Mesenchymal stem cell (in vitro differentiated cells and primary cell): ENCODE measurements around the gene HTRA2.

Experiments
- DNase-seq: peaks from one replicate; pipeline ENCODE4 v3.0.0-alpha.2; 2013
- H2AFZ ChIP-seq: one replicate; pipeline ENCODE4 v1.6.1; 2013; ENCODE audit warnings: low read depth, mild to moderate bottlenecking, control low read depth, inconsistent platforms, low read length, moderate library complexity
- H2AK5ac ChIP-seq: 2 replicates; pipeline ENCODE4 v1.6.1; 2013; ENCODE audit warnings: low read length, moderate library complexity, mild to moderate bottlenecking, inconsistent platforms; ENCODE audit not compliant: severe bottlenecking
- H2BK120ac ChIP-seq: one replicate; pipeline ENCODE4 v1.6.1; 2013; ENCODE audit warnings: low read depth, mild to moderate bottlenecking, inconsistent platforms, low read length, moderate library complexity
- H2BK12ac ChIP-seq, 2 experiments: one replicate each; pipeline ENCODE4 v1.6.1; 2013; ENCODE audit warnings: inconsistent platforms in 2 of 2, low read length in 2 of 2, mild to moderate bottlenecking in 2 of 2, moderate library complexity in 2 of 2, control low read depth in 1 of 2
- H2BK15ac ChIP-seq: one replicate; pipeline ENCODE4 v1.6.1; 2013; ENCODE audit warnings: mild to moderate bottlenecking, low read depth, inconsistent platforms; ENCODE audit not compliant: poor library complexity, severe bottlenecking
- H2BK5ac ChIP-seq: 2 replicates; pipeline ENCODE4 v1.6.1; 2013; ENCODE audit warnings: low read depth, mild to moderate bottlenecking, low read length, control low read depth, inconsistent platforms; ENCODE audit not compliant: poor library complexity, severe bottlenecking
- H3K14ac ChIP-seq, 2 experiments: one replicate each; pipeline ENCODE4 v1.6.1; 2013; ENCODE audit warnings: inconsistent platforms in 2 of 2, low read length in 2 of 2, control low read depth in 1 of 2, mild to moderate bottlenecking in 1 of 2, moderate library complexity in 1 of 2
- H3K18ac ChIP-seq, 2 experiments: one replicate each; pipeline ENCODE4 v1.6.1; 2013; ENCODE audit warnings: inconsistent platforms in 2 of 2, low read length in 2 of 2, control low read depth in 1 of 2, low read depth in 1 of 2, mild to moderate bottlenecking in 1 of 2
- H3K23ac ChIP-seq, 2 experiments: one replicate each; pipeline ENCODE4 v1.6.1; 2013; ENCODE audit warnings: inconsistent platforms in 2 of 2, low read length in 2 of 2, mild to moderate bottlenecking in 2 of 2, moderate library complexity in 2 of 2, control low read depth in 1 of 2
- H3K27ac ChIP-seq: 2 replicates; pipeline ENCODE4 v1.5.1; 2013; ENCODE audit warnings: mild to moderate bottlenecking, moderate library complexity, low read length, control low read depth, inconsistent platforms; ENCODE audit not compliant: poor library complexity, severe bottlenecking
- H3K27me3 ChIP-seq, 2 experiments: 2 replicates each; pipeline versions ENCODE4 v1.6.1 to v1.7.0; 2013; ENCODE audit warnings: low read length in 2 of 2, mild to moderate bottlenecking in 2 of 2, moderate library complexity in 2 of 2, control low read depth in 1 of 2, inconsistent platforms in 1 of 2; ENCODE audit not compliant: control insufficient read depth in 1 of 2, insufficient read depth in 1 of 2
- H3K36me3 ChIP-seq, 2 experiments: 2 replicates each; pipeline versions ENCODE4 v1.6.1 to v1.7.0; 2013; ENCODE audit warnings: low read length in 2 of 2, control low read depth in 1 of 2, inconsistent platforms in 1 of 2, low read depth in 1 of 2, mild to moderate bottlenecking in 1 of 2; ENCODE audit not compliant: insufficient read depth in 2 of 2, control insufficient read depth in 1 of 2
- H3K4ac ChIP-seq, 2 experiments: one replicate each; pipeline ENCODE4 v1.6.1; 2013; ENCODE audit warnings: inconsistent platforms in 2 of 2, low read length in 2 of 2, mild to moderate bottlenecking in 2 of 2, moderate library complexity in 2 of 2, control low read depth in 1 of 2, low read depth in 1 of 2
- H3K4me1 ChIP-seq: 2 replicates; pipeline ENCODE4 v1.6.1; 2013; ENCODE audit warnings: low read depth, low read length, control low read depth; ENCODE audit not compliant: control insufficient read depth, insufficient read depth
- H3K4me2 ChIP-seq: 2 replicates; pipeline ENCODE4 v1.6.1; 2013; ENCODE audit warnings: low read length, mild to moderate bottlenecking, inconsistent platforms; ENCODE audit not compliant: poor library complexity, severe bottlenecking
- H3K4me3 ChIP-seq, 2 experiments: 2 replicates each; pipeline versions ENCODE4 v1.5.1 to v1.7.0; 2013; ENCODE audit warnings: low read length in 2 of 2, mild to moderate bottlenecking in 2 of 2, control low read depth in 1 of 2, low read depth in 1 of 2; ENCODE audit not compliant: insufficient read depth in 1 of 2
- H3K79me1 ChIP-seq: replicated peaks from 2 replicates; pipeline ENCODE4 v1.6.1; 2013; ENCODE audit warnings: mild to moderate bottlenecking, control low read depth, low read length, inconsistent platforms; ENCODE audit not compliant: poor library complexity, severe bottlenecking
- H3K9ac ChIP-seq: 2 replicates; pipeline ENCODE4 v1.7.0; 2013; ENCODE audit warnings: mild to moderate bottlenecking, low read length, moderate library complexity
- H3K9me3 ChIP-seq: 2 replicates; pipeline ENCODE4 v1.7.0; 2013; ENCODE audit warnings: mild to moderate bottlenecking, low read length; ENCODE audit not compliant: control insufficient read depth
- H4K8ac ChIP-seq: one replicate; pipeline ENCODE4 v1.6.1; 2013; ENCODE audit warnings: inconsistent platforms, mild to moderate bottlenecking, low read length, moderate library complexity
- H4K91ac ChIP-seq: one replicate; pipeline ENCODE4 v1.6.1; 2013; ENCODE audit warnings: mild to moderate bottlenecking, low read length, inconsistent platforms
- WGBS: methylation state at CpG from one replicate; pipeline ENCODE4 v1.1.7; 2013; ENCODE audit warnings: mixed read lengths; 5-methylcytosine and 5-hydroxymethylcytosine counted together

The HTRA2 gene

DNA sequence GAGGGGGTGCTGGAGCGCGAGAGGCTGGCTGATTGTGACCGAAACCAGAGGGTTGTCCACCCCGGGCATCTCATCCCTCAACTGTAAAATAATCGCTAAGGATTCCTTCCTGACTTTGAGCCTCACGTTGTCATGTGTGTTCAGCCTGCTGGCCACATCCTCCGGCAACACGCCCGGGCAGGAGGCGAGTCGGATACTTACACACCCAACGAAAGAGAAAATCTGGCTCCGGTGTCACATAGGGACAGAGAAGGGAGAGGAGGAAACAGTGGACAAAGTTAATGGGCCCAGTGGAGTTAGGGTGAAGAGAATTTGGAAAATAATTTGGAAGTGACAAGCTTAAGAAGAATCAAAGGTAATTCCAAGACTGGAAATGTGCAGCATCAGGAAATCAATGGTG, 13.1 kb upstream of the HTRA2 start:
- no peak overlapping the region for H3K23ac ChIP-seq
- H2BK15ac ChIP-seq: no peak overlapping the region
- DNase-seq: no peak
- H3K4me1 ChIP-seq: peaks cover 18% of the 10 kb centered on the region
- H2BK5ac ChIP-seq: no peak overlapping the region
- no peak overlapping the region for H4K91ac ChIP-seq
- no peaks in the 10 kb centered on the region for H3K79me1 ChIP-seq
- no peak overlapping the region for H2AFZ ChIP-seq
- H3K4me3 ChIP-seq: no peak overlapping the region
- no peak overlapping the region for H3K14ac ChIP-seq
- no peak overlapping the region for H2BK120ac ChIP-seq
- no peak overlapping the region for H3K18ac ChIP-seq
- H2AK5ac ChIP-seq: no peak overlapping the region
- 80% methylated on average over 12 of the region's 13 CpGs for WGBS
- peaks cover 0 to 3% of the 10 kb centered on the region in 2 experiments for H3K36me3 ChIP-seq
- no peaks in the 10 kb centered on the region for H3K9me3 ChIP-seq
- H3K9ac ChIP-seq: no peak overlapping the region
- H3K4me2 ChIP-seq: no peak overlapping the region
- H4K8ac ChIP-seq: no peak overlapping the region
- peaks cover 92 to 97% of the 10 kb centered on the region in 2 experiments for H3K27me3 ChIP-seq
- H2BK12ac ChIP-seq: no peak overlapping the region
- H3K27ac ChIP-seq: no peak overlapping the region
- no peak overlapping the region for H3K4ac ChIP-seq

DNA sequence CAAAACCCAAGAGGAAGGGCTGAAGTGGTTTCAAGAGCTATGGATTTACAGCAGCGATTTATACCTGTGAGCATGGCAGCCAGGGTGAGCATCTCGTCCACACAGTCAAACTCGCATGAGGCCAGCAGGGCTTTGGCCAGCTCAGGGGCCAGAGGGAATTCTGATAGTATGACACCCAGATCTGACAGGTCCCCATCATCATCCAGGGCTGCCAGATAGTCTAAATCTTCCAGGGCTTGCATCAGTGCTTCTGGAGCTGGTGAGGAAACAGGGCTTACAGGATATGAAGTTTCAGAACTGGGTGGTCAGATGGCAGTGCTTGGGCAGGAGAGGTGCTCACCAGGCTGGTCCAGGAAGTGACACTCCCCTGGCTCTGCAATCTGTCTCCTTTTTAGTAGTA, 7.2 kb upstream of the HTRA2 start:
- peaks cover 11% of the 10 kb centered on the region for H3K79me1 ChIP-seq
- H3K27me3 ChIP-seq: peaks cover 47 to 57% of the 10 kb centered on the region in 2 experiments
- WGBS: 91% methylated on average over 3 of the region's 3 CpGs
- H3K14ac ChIP-seq: no peak overlapping the region
- H3K18ac ChIP-seq: no peak overlapping the region
- no peak overlapping the region for H3K27ac ChIP-seq
- H3K23ac ChIP-seq: peak overlapping the region in 1 of 2 experiments; percentile 67
- H3K4me1 ChIP-seq: no peaks in the 10 kb centered on the region
- H2BK15ac ChIP-seq: no peak overlapping the region
- H2AFZ ChIP-seq: no peak overlapping the region
- no peak overlapping the region for H3K4ac ChIP-seq
- H2BK120ac ChIP-seq: no peak overlapping the region
- no peak overlapping the region for H2BK5ac ChIP-seq
- H3K4me3 ChIP-seq: no peak overlapping the region
- no peak overlapping the region for H3K9ac ChIP-seq
- peaks cover 23 to 26% of the 10 kb centered on the region in 2 experiments for H3K36me3 ChIP-seq
- no peaks in the 10 kb centered on the region for H3K9me3 ChIP-seq
- no peak for DNase-seq
- H4K8ac ChIP-seq: no peak overlapping the region
- H3K4me2 ChIP-seq: no peak overlapping the region
- no peak overlapping the region for H2AK5ac ChIP-seq
- H4K91ac ChIP-seq: no peak overlapping the region
- H2BK12ac ChIP-seq: no peak overlapping the region

DNA sequence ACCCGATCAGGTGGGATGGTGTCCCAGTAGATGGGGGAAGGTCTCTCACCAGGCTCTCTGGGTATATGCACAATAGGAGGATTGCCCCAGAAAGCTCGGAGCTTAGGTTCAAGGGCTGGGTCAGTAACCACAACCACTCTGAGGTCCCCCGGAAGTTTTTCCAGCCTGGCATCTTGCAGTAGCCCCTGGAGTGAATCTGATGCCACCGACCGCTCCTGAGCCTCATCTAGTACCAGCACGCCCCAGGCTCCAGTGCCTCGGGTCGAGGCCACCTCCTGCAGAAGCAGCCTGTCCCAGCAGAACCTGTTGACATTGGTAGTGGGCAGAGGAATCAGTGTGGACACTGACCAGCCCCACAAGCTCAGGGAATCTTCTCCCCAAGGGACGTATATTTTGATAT, 5.7 kb upstream of the HTRA2 start:
- H3K9ac ChIP-seq: no peak overlapping the region
- H2BK120ac ChIP-seq: no peak overlapping the region

GRCh38 chr2:74524955-74525716, 4.6 kb upstream of the HTRA2 start:
- WGBS: 95% methylated on average over 9 of the region's 10 CpGs
- H3K4me3 ChIP-seq: no peak overlapping the region
- no peak overlapping the region for H3K23ac ChIP-seq
- H2AFZ ChIP-seq: no peak overlapping the region
- peaks cover 11% of the 10 kb centered on the region for H3K4me1 ChIP-seq
- H3K9me3 ChIP-seq: no peaks in the 10 kb centered on the region
- no peak overlapping the region for H2BK5ac ChIP-seq
- H3K79me1 ChIP-seq: peaks cover 18% of the 10 kb centered on the region
- H4K91ac ChIP-seq: no peak overlapping the region
- H3K9ac ChIP-seq: no peak overlapping the region
- no peak overlapping the region for H3K14ac ChIP-seq
- H3K27me3 ChIP-seq: peaks cover 20 to 31% of the 10 kb centered on the region in 2 experiments
- H3K4ac ChIP-seq: no peak overlapping the region
- no peak overlapping the region for H2AK5ac ChIP-seq
- H4K8ac ChIP-seq: no peak overlapping the region
- H3K27ac ChIP-seq: no peak overlapping the region
- DNase-seq: no peak
- no peak overlapping the region for H2BK12ac ChIP-seq
- H2BK15ac ChIP-seq: no peak overlapping the region
- no peak overlapping the region for H3K4me2 ChIP-seq
- peaks cover 30 to 35% of the 10 kb centered on the region in 2 experiments for H3K36me3 ChIP-seq
- no peak overlapping the region for H3K18ac ChIP-seq
- H2BK120ac ChIP-seq: no peak overlapping the region

More for the DNA sequence above, 5.7 kb upstream of the HTRA2 start:
- Histone ChIP-seq H3K4me1 (peaks cover 11% of the 10 kb centered on the region), H3K27me3 (peaks cover 32 to 42% of the 10 kb centered on the region in 2 experiments), H3K9me3 (no peaks in the 10 kb centered on the region), H3K23ac (no peak overlapping the region), H2BK15ac (no peak overlapping the region), H3K18ac (no peak overlapping the region), H3K4me2 (no peak overlapping the region), H3K4ac (no peak overlapping the region), H4K91ac (no peak overlapping the region), H4K8ac (no peak overlapping the region), H3K4me3 (no peak overlapping the region), H2AK5ac (no peak overlapping the region), H2AFZ (no peak overlapping the region), H3K14ac (no peak overlapping the region), H3K36me3 (peaks cover 30 to 35% of the 10 kb centered on the region in 2 experiments), H3K27ac (no peak overlapping the region), H3K79me1 (peaks cover 15% of the 10 kb centered on the region), H2BK12ac (no peak overlapping the region), H2BK5ac (no peak overlapping the region)
- WGBS: 95% methylated on average over 8 of the region's 9 CpGs
- DNase-seq: no peak
